Measurements from ENCODE around the gene CCDC88A.

DNA sequence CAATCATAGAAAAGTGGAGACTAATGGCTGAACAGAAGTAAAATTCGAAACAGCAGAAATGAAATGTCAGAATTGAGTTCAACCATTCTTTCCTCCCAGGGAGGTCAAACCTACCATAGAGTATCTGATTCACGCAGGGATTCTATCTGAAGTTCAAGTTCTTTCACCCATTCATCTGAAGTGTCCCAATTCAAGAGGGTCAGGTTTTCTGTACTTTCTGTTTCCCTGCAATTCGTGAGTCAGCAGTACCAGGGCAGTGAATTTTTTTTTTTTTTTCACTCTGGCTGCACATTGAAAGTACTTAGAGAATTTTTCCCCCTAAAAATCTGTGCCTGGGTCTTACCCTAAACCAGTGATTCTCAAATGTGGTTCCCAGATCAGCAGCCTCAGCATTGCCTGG is 40.9 kb upstream of the CCDC88A start:
- TF ChIP-seq, protein P1, sequence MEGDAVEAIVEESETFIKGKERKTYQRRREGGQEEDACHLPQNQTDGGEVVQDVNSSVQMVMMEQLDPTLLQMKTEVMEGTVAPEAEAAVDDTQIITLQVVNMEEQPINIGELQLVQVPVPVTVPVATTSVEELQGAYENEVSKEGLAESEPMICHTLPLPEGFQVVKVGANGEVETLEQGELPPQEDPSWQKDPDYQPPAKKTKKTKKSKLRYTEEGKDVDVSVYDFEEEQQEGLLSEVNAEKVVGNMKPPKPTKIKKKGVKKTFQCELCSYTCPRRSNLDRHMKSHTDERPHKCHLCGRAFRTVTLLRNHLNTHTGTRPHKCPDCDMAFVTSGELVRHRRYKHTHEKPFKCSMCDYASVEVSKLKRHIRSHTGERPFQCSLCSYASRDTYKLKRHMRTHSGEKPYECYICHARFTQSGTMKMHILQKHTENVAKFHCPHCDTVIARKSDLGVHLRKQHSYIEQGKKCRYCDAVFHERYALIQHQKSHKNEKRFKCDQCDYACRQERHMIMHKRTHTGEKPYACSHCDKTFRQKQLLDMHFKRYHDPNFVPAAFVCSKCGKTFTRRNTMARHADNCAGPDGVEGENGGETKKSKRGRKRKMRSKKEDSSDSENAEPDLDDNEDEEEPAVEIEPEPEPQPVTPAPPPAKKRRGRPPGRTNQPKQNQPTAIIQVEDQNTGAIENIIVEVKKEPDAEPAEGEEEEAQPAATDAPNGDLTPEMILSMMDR (IDR thresholded peaks at IDR 0.05) = no peak
- TF ChIP-seq, protein P2, sequence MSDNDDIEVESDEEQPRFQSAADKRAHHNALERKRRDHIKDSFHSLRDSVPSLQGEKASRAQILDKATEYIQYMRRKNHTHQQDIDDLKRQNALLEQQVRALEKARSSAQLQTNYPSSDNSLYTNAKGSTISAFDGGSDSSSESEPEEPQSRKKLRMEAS (IDR thresholded peaks at IDR 0.05; ENCODE audit: low read depth) = no peak
- TF ChIP-seq RAD21 (IDR thresholded peaks at IDR 0.05; ENCODE audit: low read length) = no peak
- TF ChIP-seq RXRA (IDR thresholded peaks at IDR 0.05; ENCODE audit: borderline replicate concordance, low read depth) = no peak
- TF ChIP-seq GABPA (IDR thresholded peaks at IDR 0.05; ENCODE audit: low read depth) = no peak
- no peak for TF ChIP-seq EZH2phosphoT487 (IDR thresholded peaks at IDR 0.05; ENCODE audit: borderline replicate concordance, low read depth)
- no peak for TF ChIP-seq ELF1 (IDR thresholded peaks at IDR 0.05)
- TF ChIP-seq MEF2A (IDR thresholded peaks at IDR 0.05; ENCODE audit: borderline replicate concordance, low read depth) = no peak
- TF ChIP-seq GATA2 (CRISPR knock-in tag; IDR thresholded peaks at IDR 0.05) = no peak
- no peak for TF ChIP-seq TEAD4 (IDR thresholded peaks at IDR 0.05; ENCODE audit: borderline replicate concordance, insufficient read depth)
- no peak for TF ChIP-seq TAF1 (IDR thresholded peaks at IDR 0.05; ENCODE audit: borderline replicate concordance, low read depth, low read length)
- TF ChIP-seq YY1 (IDR thresholded peaks at IDR 0.05; ENCODE audit: low read depth) = no peak
- TF ChIP-seq, protein P3, sequence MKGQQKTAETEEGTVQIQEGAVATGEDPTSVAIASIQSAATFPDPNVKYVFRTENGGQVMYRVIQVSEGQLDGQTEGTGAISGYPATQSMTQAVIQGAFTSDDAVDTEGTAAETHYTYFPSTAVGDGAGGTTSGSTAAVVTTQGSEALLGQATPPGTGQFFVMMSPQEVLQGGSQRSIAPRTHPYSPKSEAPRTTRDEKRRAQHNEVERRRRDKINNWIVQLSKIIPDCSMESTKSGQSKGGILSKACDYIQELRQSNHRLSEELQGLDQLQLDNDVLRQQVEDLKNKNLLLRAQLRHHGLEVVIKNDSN (IDR thresholded peaks at IDR 0.05; ENCODE audit: borderline replicate concordance, low read depth) = no peak
